Karpas-422 (cell line): ENCODE measurements around the gene SYCE1. TPM values are rescaled to one million over a fixed set of nuclear protein-coding genes. Genes with fewer than 3 reads are reported as not detected.

ENCODE experiments used
- DNase-seq: peaks from one replicate; pipeline ENCODE4 v3.0.0-alpha.2; 2015
- H2AFZ ChIP-seq: fragments of 200-600 bp; sonication (generic); 2 replicates; pipeline ENCODE4 v1.6.1; 2014; ENCODE audit warnings: antibody characterized with exemption, low read length, mixed read lengths
- H3K27ac ChIP-seq: fragments of 200-600 bp; sonication (generic); 2 replicates; pipeline ENCODE4 v1.5.1; 2014; ENCODE audit warnings: mild to moderate bottlenecking, low read length, moderate library complexity
- H3K27me3 ChIP-seq: fragments of 200-600 bp; sonication (generic); 2 replicates; pipeline ENCODE4 v1.6.1; 2014; ENCODE audit warnings: low read length, mixed read lengths
- H3K36me3 ChIP-seq: fragments of 200-600 bp; sonication (generic); 2 replicates; pipeline ENCODE4 v1.6.1; 2014; ENCODE audit warnings: low read length, mixed read lengths; ENCODE audit not compliant: insufficient read depth
- H3K4me1 ChIP-seq: fragments of 200-600 bp; sonication (generic); 2 replicates; pipeline ENCODE4 v1.6.1; 2014; ENCODE audit warnings: mild to moderate bottlenecking, low read length, mixed read lengths
- H3K4me2 ChIP-seq: fragments of 200-600 bp; sonication (generic); 2 replicates; pipeline ENCODE4 v1.6.1; 2014; ENCODE audit warnings: low read length, low read depth, mild to moderate bottlenecking; ENCODE audit not compliant: poor library complexity, severe bottlenecking
- H3K4me3 ChIP-seq: fragments of 200-600 bp; sonication (generic); 2 replicates; pipeline ENCODE4 v1.5.1; 2014; ENCODE audit warnings: mild to moderate bottlenecking, antibody characterized with exemption, low read length, mixed read lengths
- H3K79me2 ChIP-seq: fragments of 200-600 bp; sonication (generic); 2 replicates; pipeline ENCODE4 v1.6.1; 2014; ENCODE audit warnings: mild to moderate bottlenecking, low read length, mixed read lengths
- H3K9ac ChIP-seq: fragments of 200-600 bp; sonication (generic); 2 replicates; pipeline ENCODE4 v1.6.0; 2014; ENCODE audit warnings: low read length
- H3K9me2 ChIP-seq: fragments of 200-600 bp; sonication (generic), shearing (Covaris generic); replicated peaks from 2 replicates; pipeline ENCODE4 v1.6.0; 2014; ENCODE audit warnings: mild to moderate bottlenecking, low read length, moderate library complexity; ENCODE audit not compliant: insufficient read depth
- H3K9me3 ChIP-seq: fragments of 300-700, 200-600 bp; sonication (generic); 2 replicates; pipeline ENCODE4 v1.6.1; 2014; ENCODE audit warnings: low read length, mixed read lengths
- H4K20me1 ChIP-seq: fragments of 200-600 bp; sonication (generic); 2 replicates; pipeline ENCODE4 v1.6.1; 2014; ENCODE audit warnings: mild to moderate bottlenecking, antibody characterized with exemption, low read length, low read depth; ENCODE audit not compliant: insufficient read depth
- total RNA-seq: library from RNA; depleted of rRNA; stranded (reverse); fragments of >200 nt; shearing (Covaris generic); gene quantifications from 2 replicates; pipeline ENCODE4 v1.2.3, GENCODE V29; 2014; ENCODE audit warnings: low replicate concordance; rRNA removed

The SYCE1 gene
- total RNA-seq, 1 experiment from 2014 or later, result not detected

DNA sequence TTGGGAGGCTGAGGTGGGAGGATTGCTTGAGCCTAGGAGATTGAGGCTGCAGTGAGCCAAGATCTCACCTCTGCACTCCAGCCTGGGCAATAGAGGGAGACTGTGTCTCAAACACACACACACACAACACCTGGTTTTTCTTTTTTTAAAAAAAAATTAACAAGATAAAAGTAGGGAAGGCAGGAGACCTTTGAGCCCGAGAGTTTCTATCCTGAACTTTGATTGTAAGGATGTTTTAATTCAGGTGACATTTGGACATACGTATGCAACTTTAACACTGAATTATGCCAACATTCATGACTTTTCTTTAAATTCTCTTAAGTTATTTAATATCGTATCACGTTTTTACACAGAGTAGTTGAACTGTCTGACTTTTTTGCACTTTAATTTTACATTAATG, 49.9 kb downstream of the SYCE1 start:
- no peak for DNase-seq
- Histone ChIP-seq H3K79me2 (no peaks in the 10 kb centered on the region), H3K9ac (no peak overlapping the region)

GRCh38 chr10:133511907-133512528, 53.4 kb downstream of the SYCE1 start:
- H2AFZ ChIP-seq, result no peak overlapping the region
- no peaks in the 10 kb centered on the region for H3K79me2 ChIP-seq
- H4K20me1 ChIP-seq, result no peaks in the 10 kb centered on the region
- H3K27ac ChIP-seq, result no peak overlapping the region
- DNase-seq, result no peak
- H3K4me2 ChIP-seq, result no peak overlapping the region
- H3K4me3 ChIP-seq, result no peak overlapping the region
- H3K36me3 ChIP-seq, result no peaks in the 10 kb centered on the region
- no peaks in the 10 kb centered on the region for H3K27me3 ChIP-seq
- H3K9me3 ChIP-seq, result no peaks in the 10 kb centered on the region; the same call in 1 of the 2 replicates
- H3K9me2 ChIP-seq, result no peaks in the 10 kb centered on the region
- no peaks in the 10 kb centered on the region for H3K4me1 ChIP-seq
- no peak overlapping the region for H3K9ac ChIP-seq

More for the DNA sequence above, 49.9 kb downstream of the SYCE1 start:
- no peaks in the 10 kb centered on the region for H3K9me2 ChIP-seq
- H3K4me1 ChIP-seq, result peaks cover 7% of the 10 kb centered on the region
- H3K9me3 ChIP-seq, result no peaks in the 10 kb centered on the region
- H3K36me3 ChIP-seq, result no peaks in the 10 kb centered on the region
- no peaks in the 10 kb centered on the region for H3K27me3 ChIP-seq
- H3K4me3 ChIP-seq, result no peak overlapping the region
- no peaks in the 10 kb centered on the region for H4K20me1 ChIP-seq
- H2AFZ ChIP-seq, result no peak overlapping the region
- no peak overlapping the region for H3K4me2 ChIP-seq
- no peak overlapping the region for H3K27ac ChIP-seq

DNA sequence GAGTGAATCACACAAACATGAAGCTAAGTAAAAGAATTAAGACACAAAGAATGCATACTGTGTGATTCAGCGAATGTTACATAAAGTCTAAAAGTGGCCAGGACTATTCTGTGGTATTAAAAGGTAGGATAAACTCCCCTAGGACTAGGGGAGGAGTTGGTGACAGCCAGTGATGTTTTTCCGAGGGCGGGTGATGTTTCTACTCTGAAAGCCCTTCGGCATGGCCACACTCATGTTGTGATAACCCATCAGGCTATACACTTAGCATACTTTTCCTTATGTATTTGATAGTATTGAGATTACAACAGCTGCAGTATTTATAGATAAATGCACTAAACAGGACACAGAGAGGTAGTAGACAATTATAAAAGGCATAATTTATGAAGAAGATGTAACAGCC, 54.0 kb downstream of the SYCE1 start:
- H3K36me3 ChIP-seq, result no peaks in the 10 kb centered on the region
- H3K79me2 ChIP-seq, result no peaks in the 10 kb centered on the region
- no peaks in the 10 kb centered on the region for H3K9me2 ChIP-seq

DNA sequence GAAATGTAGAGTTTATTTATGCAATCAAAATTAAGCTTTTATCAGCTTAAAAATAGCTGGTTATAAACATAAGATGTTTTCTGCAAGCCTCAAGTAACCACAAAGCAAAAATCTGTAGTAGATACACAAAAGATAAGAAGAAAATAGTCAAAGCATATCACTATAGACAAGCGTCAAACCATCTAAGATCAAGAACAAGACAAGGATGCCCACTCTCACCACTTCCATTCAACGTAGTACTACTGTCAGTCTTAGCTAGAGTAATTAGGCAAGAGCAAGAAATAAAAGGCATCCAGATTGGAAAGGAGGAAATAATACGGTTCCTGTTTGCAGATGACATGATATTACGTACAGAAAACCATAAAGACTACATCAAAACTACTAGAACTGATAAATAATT, 55.7 kb downstream of the SYCE1 start:
- Histone ChIP-seq H3K9me3 (no peaks in the 10 kb centered on the region; the same call in 1 of the 2 replicates), H3K9ac (no peak overlapping the region), H3K36me3 (no peaks in the 10 kb centered on the region), H3K4me1 (no peaks in the 10 kb centered on the region), H3K27ac (no peak overlapping the region), H4K20me1 (no peaks in the 10 kb centered on the region), H3K4me2 (no peak overlapping the region), H3K27me3 (no peaks in the 10 kb centered on the region), H2AFZ (no peak overlapping the region), H3K4me3 (no peak overlapping the region), H3K79me2 (no peaks in the 10 kb centered on the region), H3K9me2 (no peaks in the 10 kb centered on the region)
- no peak for DNase-seq

More for the DNA sequence above, 54.0 kb downstream of the SYCE1 start:
- Histone ChIP-seq H2AFZ (no peak overlapping the region), H3K27me3 (no peaks in the 10 kb centered on the region), H4K20me1 (no peaks in the 10 kb centered on the region), H3K9me3 (no peaks in the 10 kb centered on the region; the same call in 1 of the 2 replicates), H3K4me1 (no peaks in the 10 kb centered on the region), H3K9ac (no peak overlapping the region), H3K4me3 (no peak overlapping the region), H3K4me2 (no peak overlapping the region), H3K27ac (no peak overlapping the region)
- DNase-seq, result no peak

Other genes starting within 250 kb of the SYCE1 start
- not detected in 2 replicates for gene CALY, start 228.7 kb downstream of the SYCE1 start, total RNA-seq
- not detected in 2 replicates for gene PRAP1, start 218.2 kb downstream of the SYCE1 start, total RNA-seq
- gene FUOM, start 207.6 kb downstream of the SYCE1 start, total RNA-seq, result 0.97 and 1.5 TPM in 2 replicates
- 37.3 and 71.9 TPM in 2 replicates for gene ECHS1, start 192.2 kb downstream of the SYCE1 start, total RNA-seq
- 1.6 TPM in 1 of 2 replicates, not detected in the other for gene PAOX, start 186.3 kb downstream of the SYCE1 start, total RNA-seq
- 26.9 and 33.6 TPM in 2 replicates for gene MTG1, start 171.4 kb downstream of the SYCE1 start, total RNA-seq
- gene SPRN, start 141.0 kb downstream of the SYCE1 start, total RNA-seq, result not detected in 2 replicates
- 6.9 and 7.0 TPM in 2 replicates for gene SCART1, start 111.6 kb downstream of the SYCE1 start, total RNA-seq
- 0.61 TPM in 1 of 2 replicates, not detected in the other for gene CYP2E1, start 38.2 kb downstream of the SYCE1 start, total RNA-seq
- not detected in 2 replicates for gene FRG2B, start 61.2 kb upstream of the SYCE1 start, total RNA-seq